ENCODE measurements around the gene DNAJC4.
"Not testable (repeated sequence)": the region's sequence is repeated elsewhere in the genome, so short reads cannot be mapped to it uniquely, and the experiment has no call there.

GRCh38 chr11:64246621-64246870, 16.2 kb downstream of the DNAJC4 start:
- 0 out of 2 replicates have a peak, but pooled peaks have one; percentile 34 for TF ChIP-seq TAF1 (IDR thresholded peaks at IDR 0.05; ENCODE audit: low read depth, low read length)
- TF ChIP-seq CREB1 (IDR thresholded peaks at IDR 0.05); POLR2A (IDR thresholded peaks at IDR 0.05; ENCODE audit: control extremely low read depth in 1 of 2, low read depth in 2 of 2, low read length in 2 of 2); TEAD4 (IDR thresholded peaks at IDR 0.05; ENCODE audit: low read depth, low read length); EZH2 (IDR thresholded peaks at IDR 0.05; ENCODE audit: low read depth, low read length, severe bottlenecking); ATF2 (IDR thresholded peaks at IDR 0.05; ENCODE audit: low read length): not testable (repeated sequence)
- TF ChIP-seq, protein P1, sequence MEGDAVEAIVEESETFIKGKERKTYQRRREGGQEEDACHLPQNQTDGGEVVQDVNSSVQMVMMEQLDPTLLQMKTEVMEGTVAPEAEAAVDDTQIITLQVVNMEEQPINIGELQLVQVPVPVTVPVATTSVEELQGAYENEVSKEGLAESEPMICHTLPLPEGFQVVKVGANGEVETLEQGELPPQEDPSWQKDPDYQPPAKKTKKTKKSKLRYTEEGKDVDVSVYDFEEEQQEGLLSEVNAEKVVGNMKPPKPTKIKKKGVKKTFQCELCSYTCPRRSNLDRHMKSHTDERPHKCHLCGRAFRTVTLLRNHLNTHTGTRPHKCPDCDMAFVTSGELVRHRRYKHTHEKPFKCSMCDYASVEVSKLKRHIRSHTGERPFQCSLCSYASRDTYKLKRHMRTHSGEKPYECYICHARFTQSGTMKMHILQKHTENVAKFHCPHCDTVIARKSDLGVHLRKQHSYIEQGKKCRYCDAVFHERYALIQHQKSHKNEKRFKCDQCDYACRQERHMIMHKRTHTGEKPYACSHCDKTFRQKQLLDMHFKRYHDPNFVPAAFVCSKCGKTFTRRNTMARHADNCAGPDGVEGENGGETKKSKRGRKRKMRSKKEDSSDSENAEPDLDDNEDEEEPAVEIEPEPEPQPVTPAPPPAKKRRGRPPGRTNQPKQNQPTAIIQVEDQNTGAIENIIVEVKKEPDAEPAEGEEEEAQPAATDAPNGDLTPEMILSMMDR (IDR thresholded peaks at IDR 0.05; ENCODE audit: control extremely low read depth in 1 of 3, insufficient read depth in 1 of 3, low read depth in 1 of 3, low read length in 3 of 3) = not testable (repeated sequence)

Data from H1 (cell line).